Astrocyte (in vitro differentiated cells and primary cell): ENCODE measurements around the gene TRAF7. TPM values are rescaled to one million over a fixed set of nuclear protein-coding genes. Genes with fewer than 3 reads are reported as not detected.
A peak's percentile ranks its signal among the peaks of the same experiment; 100 is the strongest.

Source experiments
- DNase-seq: peaks from one replicate; pipeline ENCODE4 v3.0.0-alpha.2; 2010; ENCODE audit warnings: low read depth
- FAIRE-seq: peaks from 2 replicates; lab custom pipeline; 2011; peaks lifted over from hg19 to GRCh38; lab: Jason Lieb, UNC
- H2AFZ ChIP-seq: 2 replicates; pipeline ENCODE4 v1.6.0; 2012; ENCODE audit warnings: low read depth, low read length, inconsistent platforms
- H3K27ac ChIP-seq: 2 replicates; pipeline ENCODE4 v1.5.1; 2011; ENCODE audit warnings: low read depth, low read length, inconsistent platforms
- H3K27me3 ChIP-seq: 2 replicates; pipeline ENCODE4 v1.6.0; 2011; ENCODE audit warnings: low read length, inconsistent platforms; ENCODE audit not compliant: insufficient read depth
- H3K36me3 ChIP-seq: 2 replicates; pipeline ENCODE4 v1.5.1; 2011; ENCODE audit warnings: low read length, inconsistent platforms; ENCODE audit not compliant: insufficient read depth
- H3K4me1 ChIP-seq: 2 replicates; pipeline ENCODE4 v1.5.1; 2011; ENCODE audit warnings: low read length, inconsistent platforms; ENCODE audit not compliant: insufficient read depth
- H3K4me2 ChIP-seq: 2 replicates; pipeline ENCODE4 v1.6.0; 2012; ENCODE audit warnings: low read length, inconsistent platforms
- H3K4me3 ChIP-seq: 2 replicates; pipeline ENCODE4 v1.5.1; 2011; ENCODE audit warnings: low read depth, mild to moderate bottlenecking, low read length, inconsistent platforms; ENCODE audit not compliant: insufficient read depth
- H3K79me2 ChIP-seq: 2 replicates; pipeline ENCODE4 v1.6.0; 2012; ENCODE audit warnings: mild to moderate bottlenecking, low read length, inconsistent platforms; ENCODE audit not compliant: insufficient read depth
- H3K9ac ChIP-seq: 2 replicates; pipeline ENCODE4 v1.6.0; 2012; ENCODE audit warnings: mild to moderate bottlenecking, low read length, inconsistent platforms
- H3K9me3 ChIP-seq: 2 replicates; pipeline ENCODE4 v1.5.1; 2012; ENCODE audit warnings: low read depth, mild to moderate bottlenecking, low read length, inconsistent platforms; ENCODE audit not compliant: insufficient read depth
- H4K20me1 ChIP-seq: 2 replicates; pipeline ENCODE4 v1.6.0; 2012; ENCODE audit warnings: low read length, inconsistent platforms; ENCODE audit not compliant: insufficient read depth
- H3K27ac Mint-ChIP-seq: one replicate; pipeline ENCODE4 v1.8.0; 2021; ENCODE audit warnings: mild to moderate bottlenecking, mixed read lengths; ENCODE audit not compliant: unreplicated experiment
- H3K27me3 Mint-ChIP-seq: one replicate; pipeline ENCODE4 v1.8.0; 2021; ENCODE audit warnings: low read depth, mixed read lengths; ENCODE audit not compliant: unreplicated experiment
- H3K36me3 Mint-ChIP-seq: one replicate; pipeline ENCODE4 v1.8.0; 2021; ENCODE audit warnings: low read depth, mixed read lengths; ENCODE audit not compliant: unreplicated experiment
- H3K4me1 Mint-ChIP-seq: one replicate; pipeline ENCODE4 v1.8.0; 2021; ENCODE audit warnings: low read depth, mixed read lengths; ENCODE audit not compliant: unreplicated experiment
- H3K4me3 Mint-ChIP-seq: one replicate; pipeline ENCODE4 v1.8.0; 2021; ENCODE audit warnings: mild to moderate bottlenecking, moderate library complexity, mixed read lengths; ENCODE audit not compliant: unreplicated experiment
- H3K9me3 Mint-ChIP-seq: one replicate; pipeline ENCODE4 v1.8.0; 2021; ENCODE audit warnings: mild to moderate bottlenecking, mixed read lengths; ENCODE audit not compliant: unreplicated experiment
- CTCF ChIP-seq: IDR thresholded peaks from 2 replicates; pipeline ENCODE4 v1.5.1; 2011; ENCODE audit warnings: low read depth, mild to moderate bottlenecking, inconsistent platforms, low read length, moderate library complexity; ENCODE audit not compliant: insufficient read depth
- EZH2 ChIP-seq: IDR thresholded peaks from 2 replicates; pipeline ENCODE4 v1.6.1; 2012; ENCODE audit warnings: mild to moderate bottlenecking, low read length, inconsistent platforms; ENCODE audit not compliant: insufficient read depth
- total RNA-seq: library from RNA; stranded (reverse); gene quantifications from 2 replicates; pipeline ENCODE4 v1.2.1, GENCODE V29; 2021

The TRAF7 gene
- total RNA-seq, 1 donor from 2014 or later: 92.1 TPM

- H3K4me1 Mint-ChIP-seq: no peaks in the 10 kb centered on the region
- Histone ChIP-seq H3K9ac (no peak overlapping the region), H2AFZ (no peak overlapping the region), H3K27ac (no peak overlapping the region), H3K9me3 (no peaks in the 10 kb centered on the region), H4K20me1 (peaks cover 22% of the 10 kb centered on the region), H3K4me1 (no peaks in the 10 kb centered on the region), H3K79me2 (no peaks in the 10 kb centered on the region), H3K36me3 (peaks cover 2% of the 10 kb centered on the region), H3K4me3 (no peak overlapping the region), H3K27me3 (no peaks in the 10 kb centered on the region), H3K4me2 (no peak overlapping the region)
- TF ChIP-seq EZH2: no peak
- TF ChIP-seq CTCF: no peak
- no peak for FAIRE-seq
- DNase-seq: no peak
- H3K27ac Mint-ChIP-seq: peak overlapping the region; percentile 47
- no peaks in the 10 kb centered on the region for H3K9me3 Mint-ChIP-seq
- H3K36me3 Mint-ChIP-seq: peaks cover 5% of the 10 kb centered on the region
- H3K27me3 Mint-ChIP-seq: no peaks in the 10 kb centered on the region
- H3K4me3 Mint-ChIP-seq: no peak overlapping the region
Observed at GRCh38 chr16:2172688-2173335, 17.2 kb downstream of the TRAF7 start.

- FAIRE-seq (no peak), DNase-seq (no peak)
- Histone ChIP-seq H3K9me3 (no peaks in the 10 kb centered on the region), H3K4me3 (no peak overlapping the region), H3K27ac (no peak overlapping the region), H3K4me2 (no peak overlapping the region), H3K79me2 (no peaks in the 10 kb centered on the region), H4K20me1 (peaks cover 16% of the 10 kb centered on the region), H3K27me3 (no peaks in the 10 kb centered on the region), H3K4me1 (no peaks in the 10 kb centered on the region), H2AFZ (no peak overlapping the region), H3K36me3 (peaks cover under 1% of the 10 kb centered on the region), H3K9ac (no peak overlapping the region)
- Mint-ChIP-seq H3K36me3 (peaks cover 4% of the 10 kb centered on the region), H3K27ac (no peak overlapping the region), H3K4me3 (no peak overlapping the region), H3K27me3 (no peaks in the 10 kb centered on the region), H3K9me3 (no peaks in the 10 kb centered on the region), H3K4me1 (no peaks in the 10 kb centered on the region)
- TF ChIP-seq CTCF (no peak), EZH2 (no peak)
Observed at GRCh38 chr16:2173366-2173765, 17.8 kb downstream of the TRAF7 start.

- H3K4me2 ChIP-seq: no peak overlapping the region
- peaks cover 3% of the 10 kb centered on the region for H3K36me3 Mint-ChIP-seq
- no peak overlapping the region for H2AFZ ChIP-seq
- no peak overlapping the region for H3K4me3 Mint-ChIP-seq
- H3K9me3 Mint-ChIP-seq: no peaks in the 10 kb centered on the region
- no peaks in the 10 kb centered on the region for H3K4me1 Mint-ChIP-seq
- FAIRE-seq: no peak
- no peak overlapping the region for H3K9ac ChIP-seq
- H3K36me3 ChIP-seq: no peaks in the 10 kb centered on the region
- no peaks in the 10 kb centered on the region for H3K79me2 ChIP-seq
- no peaks in the 10 kb centered on the region for H3K9me3 ChIP-seq
- no peak overlapping the region for H3K4me3 ChIP-seq
- TF ChIP-seq CTCF (no peak), EZH2 (no peak)
- no peak overlapping the region for H3K27ac Mint-ChIP-seq
- no peaks in the 10 kb centered on the region for H3K27me3 Mint-ChIP-seq
- no peak for DNase-seq
- H3K27me3 ChIP-seq: no peaks in the 10 kb centered on the region
- H4K20me1 ChIP-seq: peaks cover 12% of the 10 kb centered on the region
- H3K27ac ChIP-seq: no peak overlapping the region
- no peaks in the 10 kb centered on the region for H3K4me1 ChIP-seq
Observed at GRCh38 chr16:2173916-2174315, 18.3 kb downstream of the TRAF7 start.
